Trophoblast cell (in vitro differentiated cells and primary cell): ENCODE results near the gene PNPLA5.

Source experiments
- DNase-seq, 2 donors: peaks; one replicate each; pipeline ENCODE4 v3.0.0-alpha.2; 2016
- H2AFZ ChIP-seq: 2 replicates; pipeline ENCODE4 v1.6.1; 2013; ENCODE audit warnings: low read length, moderate library complexity, mild to moderate bottlenecking; ENCODE audit not compliant: insufficient read depth, poor library complexity
- H2AK5ac ChIP-seq: 2 replicates; pipeline ENCODE4 v1.6.1; 2013; ENCODE audit warnings: mild to moderate bottlenecking, low read length
- H2BK120ac ChIP-seq: 2 replicates; pipeline ENCODE4 v1.6.1; 2013; ENCODE audit warnings: low read length, mild to moderate bottlenecking, moderate library complexity; ENCODE audit not compliant: insufficient read depth, poor library complexity
- H2BK12ac ChIP-seq: 2 replicates; pipeline ENCODE4 v1.6.1; 2013; ENCODE audit warnings: mild to moderate bottlenecking, low read length, moderate library complexity
- H2BK5ac ChIP-seq: 2 replicates; pipeline ENCODE4 v1.6.1; 2013; ENCODE audit warnings: low read length, low read depth, moderate library complexity, mild to moderate bottlenecking; ENCODE audit not compliant: poor library complexity
- H3K14ac ChIP-seq: 2 replicates; pipeline ENCODE4 v1.6.1; 2013; ENCODE audit warnings: mild to moderate bottlenecking, low read length
- H3K18ac ChIP-seq: 2 replicates; pipeline ENCODE4 v1.6.1; 2013; ENCODE audit warnings: mild to moderate bottlenecking, low read length
- H3K23ac ChIP-seq: 2 replicates; pipeline ENCODE4 v1.6.1; 2013; ENCODE audit warnings: low read length
- H3K27ac ChIP-seq: 2 replicates; pipeline ENCODE4 v1.5.1; 2013; ENCODE audit warnings: low read depth, mild to moderate bottlenecking, inconsistent platforms, low read length, moderate library complexity
- H3K27me3 ChIP-seq: 2 replicates; pipeline ENCODE4 v1.6.1; 2013; ENCODE audit warnings: inconsistent platforms, mild to moderate bottlenecking, low read length, moderate library complexity; ENCODE audit not compliant: insufficient read depth
- H3K36me3 ChIP-seq, 2 experiments: 1 replicate in 1 of 2; 2 replicates in 1 of 2; pipeline ENCODE4 v1.6.1; 2013; ENCODE audit warnings: low read length in 2 of 2, mild to moderate bottlenecking in 2 of 2, moderate library complexity in 1 of 2; ENCODE audit not compliant: insufficient read depth in 2 of 2, control insufficient read depth in 1 of 2
- H3K4ac ChIP-seq: 2 replicates; pipeline ENCODE4 v1.6.1; 2013; ENCODE audit warnings: low read depth, mild to moderate bottlenecking, low read length, moderate library complexity
- H3K4me1 ChIP-seq, 2 experiments: 1 replicate in 1 of 2; 2 replicates in 1 of 2; pipeline ENCODE4 v1.6.1; 2013; ENCODE audit warnings: low read length in 2 of 2, mild to moderate bottlenecking in 2 of 2, moderate library complexity in 1 of 2; ENCODE audit not compliant: insufficient read depth in 2 of 2, control insufficient read depth in 1 of 2
- H3K4me2 ChIP-seq: 2 replicates; pipeline ENCODE4 v1.6.1; 2013; ENCODE audit warnings: inconsistent platforms, mild to moderate bottlenecking, low read length, moderate library complexity
- H3K4me3 ChIP-seq: 2 replicates; pipeline ENCODE4 v1.5.1; 2013; ENCODE audit warnings: mild to moderate bottlenecking, low read depth, low read length, inconsistent platforms
- H3K79me1 ChIP-seq: one replicate; pipeline ENCODE4 v1.6.1; 2013; ENCODE audit warnings: low read length
- H3K79me2 ChIP-seq: 2 replicates; pipeline ENCODE4 v1.6.1; 2013; ENCODE audit warnings: low read length, mild to moderate bottlenecking; ENCODE audit not compliant: control insufficient read depth, insufficient read depth, poor library complexity
- H3K9ac ChIP-seq: 2 replicates; pipeline ENCODE4 v1.6.1; 2013; ENCODE audit warnings: mild to moderate bottlenecking, low read length
- H3K9me3 ChIP-seq: 2 replicates; pipeline ENCODE4 v1.6.1; 2013; ENCODE audit warnings: low read depth, mild to moderate bottlenecking, control low read depth, inconsistent platforms, low read length; ENCODE audit not compliant: insufficient read depth
- H4K12ac ChIP-seq: 2 replicates; pipeline ENCODE4 v1.6.1; 2013; ENCODE audit warnings: low read depth, mild to moderate bottlenecking, low read length, moderate library complexity
- H4K8ac ChIP-seq: 2 replicates; pipeline ENCODE4 v1.6.1; 2013; ENCODE audit warnings: low read depth, mild to moderate bottlenecking, low read length, moderate library complexity
- H4K91ac ChIP-seq: one replicate; pipeline ENCODE4 v1.6.1; 2013; ENCODE audit warnings: low read depth, mild to moderate bottlenecking, low read length, moderate library complexity
- WGBS: extraction: QIAGEN DNeasy Blood & Tissue Kit; methylation state at CpG from one replicate; pipeline ENCODE4 v1.1.7; 2013; ENCODE audit warnings: missing lambda C conversion rate; ENCODE audit not compliant: insufficient read length, insufficient coverage; ENCODE audit errors: extremely low coverage; 5-methylcytosine and 5-hydroxymethylcytosine counted together

PNPLA5 gene

GRCh38 chr22:43838571-43839307 is 53.1 kb downstream of the PNPLA5 start:
- H3K79me1 ChIP-seq = no peaks in the 10 kb centered on the region
- H2AK5ac ChIP-seq = no peak overlapping the region
- H3K4me3 ChIP-seq = peak overlapping the region; percentile 30
- DNase-seq = no peak
- no peaks in the 10 kb centered on the region for H3K27me3 ChIP-seq
- H3K23ac ChIP-seq = no peak overlapping the region
- no peak overlapping the region for H3K9ac ChIP-seq
- H3K18ac ChIP-seq = no peak overlapping the region
- H3K14ac ChIP-seq = no peak overlapping the region
- no peak overlapping the region for H3K4me2 ChIP-seq
- no peak overlapping the region for H4K12ac ChIP-seq
- H2BK5ac ChIP-seq = no peak overlapping the region
- no peak overlapping the region for H4K8ac ChIP-seq
- H2BK12ac ChIP-seq = no peak overlapping the region
- no peaks in the 10 kb centered on the region for H3K4me1 ChIP-seq
- no peak overlapping the region for H3K27ac ChIP-seq
- no peak overlapping the region for H2BK120ac ChIP-seq
- no peak overlapping the region for H3K4ac ChIP-seq
- WGBS = no CpG with 5 or more reads among the region's 25 CpGs
- peaks cover 2% of the 10 kb centered on the region for H3K9me3 ChIP-seq
- no peak overlapping the region for H4K91ac ChIP-seq
- no peak overlapping the region for H2AFZ ChIP-seq
- no peaks in the 10 kb centered on the region for H3K79me2 ChIP-seq
- no peaks in the 10 kb centered on the region for H3K36me3 ChIP-seq

- Histone ChIP-seq H3K18ac (no peak overlapping the region), H3K4ac (no peak overlapping the region), H4K8ac (no peak overlapping the region), H3K9me3 (peaks cover 2% of the 10 kb centered on the region), H3K14ac (no peak overlapping the region), H3K23ac (no peak overlapping the region), H2AK5ac (no peak overlapping the region), H4K12ac (no peak overlapping the region), H3K4me3 (no peak overlapping the region), H3K36me3 (no peaks in the 10 kb centered on the region), H2AFZ (no peak overlapping the region), H2BK12ac (no peak overlapping the region), H4K91ac (no peak overlapping the region), H3K4me1 (no peaks in the 10 kb centered on the region), H3K27ac (no peak overlapping the region), H3K9ac (no peak overlapping the region), H3K79me2 (no peaks in the 10 kb centered on the region), H2BK5ac (no peak overlapping the region), H3K79me1 (no peaks in the 10 kb centered on the region), H3K4me2 (no peak overlapping the region), H3K27me3 (no peaks in the 10 kb centered on the region), H2BK120ac (no peak overlapping the region)
- no CpG with 5 or more reads among the region's 10 CpGs for WGBS
- no peak for DNase-seq
Measured at GRCh38 chr22:43838161-43838560, 53.7 kb downstream of the PNPLA5 start.

GRCh38 chr22:43837666-43838065 is 54.1 kb downstream of the PNPLA5 start:
- Histone ChIP-seq H4K91ac (no peak overlapping the region), H3K9me3 (peaks cover 2% of the 10 kb centered on the region), H4K12ac (no peak overlapping the region), H3K18ac (no peak overlapping the region), H2BK5ac (no peak overlapping the region), H3K27me3 (no peaks in the 10 kb centered on the region), H2AK5ac (no peak overlapping the region), H3K27ac (no peak overlapping the region), H3K4ac (no peak overlapping the region), H3K9ac (no peak overlapping the region), H2AFZ (no peak overlapping the region), H3K4me1 (no peaks in the 10 kb centered on the region), H3K23ac (no peak overlapping the region), H3K79me1 (no peaks in the 10 kb centered on the region), H3K79me2 (no peaks in the 10 kb centered on the region), H4K8ac (no peak overlapping the region), H2BK120ac (no peak overlapping the region), H3K36me3 (no peaks in the 10 kb centered on the region), H3K14ac (no peak overlapping the region), H2BK12ac (no peak overlapping the region), H3K4me3 (no peak overlapping the region), H3K4me2 (no peak overlapping the region)
- WGBS = no CpG with 5 or more reads among the region's 9 CpGs
- DNase-seq = no peak

- Histone ChIP-seq H3K4me3 (no peak overlapping the region), H3K4ac (no peak overlapping the region), H4K12ac (no peak overlapping the region), H2BK120ac (no peak overlapping the region), H3K9ac (no peak overlapping the region), H2BK5ac (no peak overlapping the region), H3K23ac (no peak overlapping the region), H4K91ac (no peak overlapping the region), H3K14ac (no peak overlapping the region), H3K18ac (no peak overlapping the region), H3K27ac (no peak overlapping the region), H3K4me1 (no peaks in the 10 kb centered on the region), H3K4me2 (no peak overlapping the region), H3K36me3 (no peaks in the 10 kb centered on the region), H4K8ac (no peak overlapping the region), H2AK5ac (no peak overlapping the region), H3K9me3 (no peaks in the 10 kb centered on the region), H3K79me2 (no peaks in the 10 kb centered on the region), H2AFZ (no peak overlapping the region), H2BK12ac (no peak overlapping the region), H3K79me1 (no peaks in the 10 kb centered on the region), H3K27me3 (no peaks in the 10 kb centered on the region)
- no peak for DNase-seq
- WGBS = no CpG with 5 or more reads among the region's 13 CpGs
Measured at GRCh38 chr22:43835736-43836135, 56.1 kb downstream of the PNPLA5 start.
